GM19395 (cell line): Measurements from ENCODE around the gene ADGRL3.
"Not testable (repeated sequence)": the region's sequence is repeated elsewhere in the genome, so short reads cannot be mapped to it uniquely, and the experiment has no call there.

Experiments used
- ATAC-seq: cut with Tn5 transposase; IDR thresholded peaks from one replicate; pipeline ENCODE4 v1.9.1; 2021; ENCODE audit warnings: mild to moderate bottlenecking, moderate library complexity; ENCODE audit not compliant: unreplicated experiment

The ADGRL3 gene

GRCh38 chr4:61336488-61336887, 136.4 kb downstream of the ADGRL3 start:
- ATAC-seq = no peak

- no peak for ATAC-seq
Observed at GRCh38 chr4:61336916-61337315, 136.8 kb downstream of the ADGRL3 start.

- ATAC-seq = no peak
Observed at GRCh38 chr4:61342061-61342460, 141.9 kb downstream of the ADGRL3 start.

- ATAC-seq = no peak
Observed at GRCh38 chr4:61350932-61351331, 150.8 kb downstream of the ADGRL3 start.

GRCh38 chr4:61356696-61357095, 156.6 kb downstream of the ADGRL3 start:
- ATAC-seq = no peak

- no peak for ATAC-seq
Observed at GRCh38 chr4:61359301-61359700, 159.2 kb downstream of the ADGRL3 start.

GRCh38 chr4:61372817-61373216, 172.7 kb downstream of the ADGRL3 start:
- not testable (repeated sequence) for ATAC-seq

- no peak for ATAC-seq
Observed at GRCh38 chr4:61373901-61374440, 173.8 kb downstream of the ADGRL3 start.

- ATAC-seq = no peak
Observed at GRCh38 chr4:61374447-61374891, 174.3 kb downstream of the ADGRL3 start.

GRCh38 chr4:61375301-61375700, 175.2 kb downstream of the ADGRL3 start:
- no peak for ATAC-seq

GRCh38 chr4:61376301-61376700, 176.2 kb downstream of the ADGRL3 start:
- ATAC-seq = no peak

- ATAC-seq = no peak
Observed at GRCh38 chr4:61379406-61379805, 179.3 kb downstream of the ADGRL3 start.

GRCh38 chr4:61380865-61381264, 180.7 kb downstream of the ADGRL3 start:
- no peak for ATAC-seq

- ATAC-seq = no peak
Observed at GRCh38 chr4:61385256-61385655, 185.1 kb downstream of the ADGRL3 start.

GRCh38 chr4:61387372-61387771, 187.2 kb downstream of the ADGRL3 start:
- ATAC-seq = not testable (repeated sequence)

- no peak for ATAC-seq
Observed at GRCh38 chr4:61389640-61390039, 189.5 kb downstream of the ADGRL3 start.

- ATAC-seq = no peak
Observed at GRCh38 chr4:61395754-61396153, 195.6 kb downstream of the ADGRL3 start.

- no peak for ATAC-seq
Observed at GRCh38 chr4:61397174-61397573, 197.0 kb downstream of the ADGRL3 start.

GRCh38 chr4:61400439-61401038, 200.4 kb downstream of the ADGRL3 start:
- no peak for ATAC-seq

GRCh38 chr4:61401771-61402170, 201.6 kb downstream of the ADGRL3 start:
- no peak for ATAC-seq

- no peak for ATAC-seq
Observed at GRCh38 chr4:61405307-61405706, 205.2 kb downstream of the ADGRL3 start.

GRCh38 chr4:61406677-61407076, 206.6 kb downstream of the ADGRL3 start:
- ATAC-seq = no peak
